ENCODE data around the gene SEMA5A.

DNA sequence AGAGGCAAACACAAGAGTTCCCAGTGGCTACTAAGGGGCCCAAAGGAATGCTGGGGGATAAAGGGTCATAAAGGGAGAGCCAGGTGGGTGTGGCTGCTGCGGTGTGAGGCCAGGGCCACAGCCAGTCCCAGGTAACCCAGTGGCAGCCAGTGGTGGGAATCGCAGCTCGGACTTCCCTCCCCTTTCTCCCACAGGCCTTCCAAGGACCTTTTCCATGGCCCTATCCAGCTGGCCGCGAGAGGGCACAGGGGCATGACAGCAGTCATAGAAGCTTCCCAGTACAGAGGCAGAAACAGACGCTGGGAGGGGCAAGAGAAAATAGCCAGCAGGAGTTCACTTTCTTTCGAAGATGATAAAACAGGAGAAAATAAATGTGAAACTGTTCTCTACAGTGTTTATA lies 257.6 kb downstream of the SEMA5A start:
- TF ChIP-seq, protein P1, sequence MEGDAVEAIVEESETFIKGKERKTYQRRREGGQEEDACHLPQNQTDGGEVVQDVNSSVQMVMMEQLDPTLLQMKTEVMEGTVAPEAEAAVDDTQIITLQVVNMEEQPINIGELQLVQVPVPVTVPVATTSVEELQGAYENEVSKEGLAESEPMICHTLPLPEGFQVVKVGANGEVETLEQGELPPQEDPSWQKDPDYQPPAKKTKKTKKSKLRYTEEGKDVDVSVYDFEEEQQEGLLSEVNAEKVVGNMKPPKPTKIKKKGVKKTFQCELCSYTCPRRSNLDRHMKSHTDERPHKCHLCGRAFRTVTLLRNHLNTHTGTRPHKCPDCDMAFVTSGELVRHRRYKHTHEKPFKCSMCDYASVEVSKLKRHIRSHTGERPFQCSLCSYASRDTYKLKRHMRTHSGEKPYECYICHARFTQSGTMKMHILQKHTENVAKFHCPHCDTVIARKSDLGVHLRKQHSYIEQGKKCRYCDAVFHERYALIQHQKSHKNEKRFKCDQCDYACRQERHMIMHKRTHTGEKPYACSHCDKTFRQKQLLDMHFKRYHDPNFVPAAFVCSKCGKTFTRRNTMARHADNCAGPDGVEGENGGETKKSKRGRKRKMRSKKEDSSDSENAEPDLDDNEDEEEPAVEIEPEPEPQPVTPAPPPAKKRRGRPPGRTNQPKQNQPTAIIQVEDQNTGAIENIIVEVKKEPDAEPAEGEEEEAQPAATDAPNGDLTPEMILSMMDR (IDR thresholded peaks at IDR 0.05; ENCODE audit: insufficient read depth, low read length) = no peak
- no peak for TF ChIP-seq POLR2AphosphoS5 (IDR thresholded peaks at IDR 0.05; ENCODE audit: low read depth)
